ENCODE data around the gene GATD1. TPM values are rescaled to one million over a fixed set of nuclear protein-coding genes. Genes with fewer than 3 reads are reported as not detected.

The GATD1 gene
- total RNA-seq, 1 experiment from 2014 or later, result 91.5 TPM

- H3K27me3 ChIP-seq (replicated peaks; ENCODE audit: control insufficient read depth, insufficient read depth, low read length), result no peaks in the 10 kb centered on the region
- H3K4me3 ChIP-seq (ENCODE audit: low read depth, low read length), result no peak overlapping the region
- H3K9me3 ChIP-seq, result no peaks in the 10 kb centered on the region
- Mint-ChIP-seq H3K4me1 (ENCODE audit: low read depth, unreplicated experiment) (no peaks in the 10 kb centered on the region), H3K9me3 (ENCODE audit: unreplicated experiment) (no peaks in the 10 kb centered on the region), H3K27me3 (ENCODE audit: insufficient read depth, unreplicated experiment) (no peaks in the 10 kb centered on the region), H3K36me3 (ENCODE audit: insufficient read depth, unreplicated experiment) (peaks cover 76% of the 10 kb centered on the region), H3K4me3 (ENCODE audit: unreplicated experiment) (no peak overlapping the region), H3K27ac (ENCODE audit: unreplicated experiment) (peak overlapping the region; percentile 99)
- intact Hi-C loops (cut with micrococcal nuclease; ENCODE audit: unreplicated experiment), result no loop called here
- DNase-seq, result no peak
- peaks cover 4% of the 10 kb centered on the region; the same call in 1 of the 2 replicates for H3K4me1 ChIP-seq
- no TSS peak for BruUV-seq (replicated peaks)
- ChIA-PET CTCF (interaction anchor here (0.6 kb wide), 1 partner anchor 11 kb away, joined by 4 read pairs; no protein-coding TSS in a partner anchor), POLR2A (no interaction called here)
- no peak for TF ChIP-seq CTCF (IDR thresholded peaks at IDR 0.05; ENCODE audit: insufficient read depth in 1 of 2, low read depth in 1 of 2, low read length in 1 of 2, severe bottlenecking in 1 of 2, unreplicated experiment in 1 of 2)
- peaks cover 14% of the 10 kb centered on the region for H3K36me3 ChIP-seq (ENCODE audit: control insufficient read depth, insufficient read depth, low read length)
Observed at GRCh38 chr11:812390-812789, 35.1 kb upstream of the GATD1 start.

- intact Hi-C loops (cut with micrococcal nuclease; ENCODE audit: unreplicated experiment), result no loop called here
- H3K36me3 Mint-ChIP-seq (ENCODE audit: insufficient read depth, unreplicated experiment), result peaks cover 75% of the 10 kb centered on the region
- H3K9me3 Mint-ChIP-seq (ENCODE audit: unreplicated experiment), result no peaks in the 10 kb centered on the region
- no peak for DNase-seq
- Histone ChIP-seq H3K36me3 (ENCODE audit: control insufficient read depth, insufficient read depth, low read length) (peaks cover 14% of the 10 kb centered on the region), H3K27me3 (replicated peaks; ENCODE audit: control insufficient read depth, insufficient read depth, low read length) (no peaks in the 10 kb centered on the region), H3K9me3 (no peaks in the 10 kb centered on the region), H3K4me3 (ENCODE audit: low read depth, low read length) (peak overlapping the region; percentile 98; the same call in 1 of the 2 replicates), H3K4me1 (peaks cover 4% of the 10 kb centered on the region; the same call in 1 of the 2 replicates)
- ChIA-PET CTCF (interaction anchor here (0.6 kb wide), 1 partner anchor 12 kb away, joined by 4 read pairs; no protein-coding TSS in a partner anchor), POLR2A (no interaction called here)
- H3K4me1 Mint-ChIP-seq (ENCODE audit: low read depth, unreplicated experiment), result no peaks in the 10 kb centered on the region
- H3K27ac Mint-ChIP-seq (ENCODE audit: unreplicated experiment), result peak overlapping the region; percentile 99
- BruUV-seq (replicated peaks), result no TSS peak
- TF ChIP-seq CTCF (IDR thresholded peaks at IDR 0.05; ENCODE audit: insufficient read depth in 1 of 2, low read depth in 1 of 2, low read length in 1 of 2, severe bottlenecking in 1 of 2, unreplicated experiment in 1 of 2), result no peak
- H3K4me3 Mint-ChIP-seq (ENCODE audit: unreplicated experiment), result peak overlapping the region; percentile 98
- no peaks in the 10 kb centered on the region for H3K27me3 Mint-ChIP-seq (ENCODE audit: insufficient read depth, unreplicated experiment)
Observed at GRCh38 chr11:811446-812245, 34.4 kb upstream of the GATD1 start.

- no peaks in the 10 kb centered on the region for H3K9me3 ChIP-seq
- peak in 1 of 2 experiments; percentile 48 for DNase-seq
- Mint-ChIP-seq H3K27ac (ENCODE audit: unreplicated experiment) (peak overlapping the region; percentile 99), H3K36me3 (ENCODE audit: insufficient read depth, unreplicated experiment) (peaks cover 67% of the 10 kb centered on the region), H3K4me1 (ENCODE audit: low read depth, unreplicated experiment) (no peaks in the 10 kb centered on the region), H3K27me3 (ENCODE audit: insufficient read depth, unreplicated experiment) (no peaks in the 10 kb centered on the region), H3K4me3 (ENCODE audit: unreplicated experiment) (peak overlapping the region; percentile 98), H3K9me3 (ENCODE audit: unreplicated experiment) (no peaks in the 10 kb centered on the region)
- BruUV-seq (replicated peaks), result TSS peak; percentile 71
- TF ChIP-seq CTCF (IDR thresholded peaks at IDR 0.05; ENCODE audit: insufficient read depth in 1 of 2, low read depth in 1 of 2, low read length in 1 of 2, severe bottlenecking in 1 of 2, unreplicated experiment in 1 of 2), result no peak
- H3K36me3 ChIP-seq (ENCODE audit: control insufficient read depth, insufficient read depth, low read length), result peaks cover 14% of the 10 kb centered on the region
- intact Hi-C loops (cut with micrococcal nuclease; ENCODE audit: unreplicated experiment), result no loop called here
- CTCF ChIA-PET, result no interaction called here
- H3K4me3 ChIP-seq (ENCODE audit: low read depth, low read length), result peak overlapping the region; percentile 98
- H3K27me3 ChIP-seq (replicated peaks; ENCODE audit: control insufficient read depth, insufficient read depth, low read length), result no peaks in the 10 kb centered on the region
- H3K4me1 ChIP-seq, result peaks cover 8% of the 10 kb centered on the region; the same call in 1 of the 2 replicates
- POLR2A ChIA-PET, result interaction anchor here (0.6 to 1.6 kb wide), 10 partner anchors 9 to 117 kb away, joined by 3 to 35 read pairs (median 4); partner anchors contain the start of genes CRACR2B, DEAF1, PNPLA2 and TSPAN4
Observed at GRCh38 chr11:810040-810567, 32.8 kb upstream of the GATD1 start.

Measured in Caco-2 (cell line).